ENCODE measurements around the gene FHOD3. TPM values are rescaled to one million over a fixed set of nuclear protein-coding genes. Genes with fewer than 3 reads are reported as not detected.
A peak's percentile ranks its signal among the peaks of the same experiment; 100 is the strongest.

Gene FHOD3
- total RNA-seq, 1 donor from 2014 or later: 8.9 TPM

GRCh38 chr18:36536426-36536825 lies 238.9 kb downstream of the FHOD3 start:
- TF ChIP-seq CTCF (IDR thresholded peaks at IDR 0.05): no peak
- Mint-ChIP-seq H3K36me3 (ENCODE audit: low read depth) (no peaks in the 10 kb centered on the region), H3K4me1 (ENCODE audit: low read depth) (no peaks in the 10 kb centered on the region), H3K27ac (ENCODE audit: unreplicated experiment) (no peak overlapping the region), H3K27me3 (ENCODE audit: low read depth) (peaks cover 3% of the 10 kb centered on the region), H3K4me3 (ENCODE audit: unreplicated experiment) (no peak overlapping the region), H3K9me3 (ENCODE audit: low read depth) (peaks cover 2% of the 10 kb centered on the region)
- DNase-seq (ENCODE audit: low spot score): no peak

- Mint-ChIP-seq H3K4me1 (ENCODE audit: low read depth) (no peaks in the 10 kb centered on the region), H3K9me3 (ENCODE audit: low read depth) (peaks cover 2% of the 10 kb centered on the region), H3K36me3 (ENCODE audit: low read depth) (no peaks in the 10 kb centered on the region), H3K27ac (ENCODE audit: unreplicated experiment) (no peak overlapping the region), H3K27me3 (ENCODE audit: low read depth) (peaks cover 3% of the 10 kb centered on the region), H3K4me3 (ENCODE audit: unreplicated experiment) (no peak overlapping the region)
- TF ChIP-seq CTCF (IDR thresholded peaks at IDR 0.05): peak; percentile 16
- DNase-seq (ENCODE audit: low spot score): no peak
These were observed 239.8 kb downstream of the FHOD3 start for GRCh38 chr18:36537289-36537688.

- Mint-ChIP-seq H3K27me3 (ENCODE audit: low read depth) (peaks cover 3% of the 10 kb centered on the region), H3K4me3 (ENCODE audit: unreplicated experiment) (no peak overlapping the region), H3K4me1 (ENCODE audit: low read depth) (no peaks in the 10 kb centered on the region), H3K36me3 (ENCODE audit: low read depth) (no peaks in the 10 kb centered on the region), H3K9me3 (ENCODE audit: low read depth) (peaks cover 2% of the 10 kb centered on the region), H3K27ac (ENCODE audit: unreplicated experiment) (no peak overlapping the region)
- no peak for TF ChIP-seq CTCF (IDR thresholded peaks at IDR 0.05)
- DNase-seq (ENCODE audit: low spot score): no peak
These were observed 242.2 kb downstream of the FHOD3 start for GRCh38 chr18:36539674-36540231.

GRCh38 chr18:36543030-36543429 lies 245.5 kb downstream of the FHOD3 start:
- no peaks in the 10 kb centered on the region for H3K36me3 Mint-ChIP-seq (ENCODE audit: low read depth)
- peaks cover 2% of the 10 kb centered on the region for H3K9me3 Mint-ChIP-seq (ENCODE audit: low read depth)
- no peak for DNase-seq (ENCODE audit: low spot score)
- peaks cover 3% of the 10 kb centered on the region for H3K27me3 Mint-ChIP-seq (ENCODE audit: low read depth)
- H3K4me1 Mint-ChIP-seq (ENCODE audit: low read depth): no peaks in the 10 kb centered on the region
- no peak for TF ChIP-seq CTCF (IDR thresholded peaks at IDR 0.05)
- H3K4me3 Mint-ChIP-seq (ENCODE audit: unreplicated experiment): no peak overlapping the region
- no peak overlapping the region for H3K27ac Mint-ChIP-seq (ENCODE audit: unreplicated experiment)

GRCh38 chr18:36543991-36544725 lies 246.6 kb downstream of the FHOD3 start:
- Mint-ChIP-seq H3K27me3 (ENCODE audit: low read depth) (peaks cover 3% of the 10 kb centered on the region), H3K9me3 (ENCODE audit: low read depth) (peaks cover 8% of the 10 kb centered on the region), H3K36me3 (ENCODE audit: low read depth) (no peaks in the 10 kb centered on the region), H3K4me1 (ENCODE audit: low read depth) (no peaks in the 10 kb centered on the region), H3K27ac (ENCODE audit: unreplicated experiment) (no peak overlapping the region), H3K4me3 (ENCODE audit: unreplicated experiment) (no peak overlapping the region)
- no peak for DNase-seq (ENCODE audit: low spot score)
- no peak for TF ChIP-seq CTCF (IDR thresholded peaks at IDR 0.05)

Measured in chondrocyte (in vitro differentiated cells).